Panc1 (cell line): Measurements from ENCODE around the gene EIF4G3.

Experiments used
- CTCF ChIP-seq: fragments of 450-650 bp; IDR thresholded peaks from 2 replicates; pipeline ENCODE4 v1.5.1; 2017; ENCODE audit warnings: mild to moderate bottlenecking
- POLR2AphosphoS5 ChIP-seq: IDR thresholded peaks from 2 replicates; pipeline ENCODE4 v1.6.1; 2012; ENCODE audit warnings: mild to moderate bottlenecking, low read depth, low read length, moderate library complexity
- REST ChIP-seq, 2 experiments: IDR thresholded peaks; 2 replicates each; pipeline ENCODE4 v1.6.1; 2011 to 2012; ENCODE audit warnings: low read depth in 2 of 2, control low read depth in 1 of 2, low read length in 1 of 2, mild to moderate bottlenecking in 1 of 2, moderate library complexity in 1 of 2; ENCODE audit not compliant: insufficient read depth in 1 of 2
- SIN3A ChIP-seq: IDR thresholded peaks from 2 replicates; pipeline ENCODE4 v1.6.1; 2012; ENCODE audit warnings: low read depth, mild to moderate bottlenecking, low read length, moderate library complexity, borderline replicate concordance; ENCODE audit not compliant: insufficient read depth

- TF ChIP-seq CTCF (no peak), POLR2AphosphoS5 (no peak), SIN3A (no peak), REST (IDR thresholded peaks at IDR 0.05; ENCODE audit: insufficient read depth in 1 of 2, low read depth in 2 of 2, low read length in 1 of 2) (no peak)
Observed at GRCh38 chr1:21041541-21041940, 135.2 kb downstream of the EIF4G3 start.
